Trophoblast cell (in vitro differentiated cells and primary cell): Measurements from ENCODE around the gene STK10.

Experiments used
- DNase-seq, 2 donors: peaks; one replicate each; pipeline ENCODE4 v3.0.0-alpha.2; 2016
- H2AFZ ChIP-seq: 2 replicates; pipeline ENCODE4 v1.6.1; 2013; ENCODE audit warnings: low read length, moderate library complexity, mild to moderate bottlenecking; ENCODE audit not compliant: insufficient read depth, poor library complexity
- H2AK5ac ChIP-seq: 2 replicates; pipeline ENCODE4 v1.6.1; 2013; ENCODE audit warnings: mild to moderate bottlenecking, low read length
- H2BK120ac ChIP-seq: 2 replicates; pipeline ENCODE4 v1.6.1; 2013; ENCODE audit warnings: low read length, mild to moderate bottlenecking, moderate library complexity; ENCODE audit not compliant: insufficient read depth, poor library complexity
- H2BK12ac ChIP-seq: 2 replicates; pipeline ENCODE4 v1.6.1; 2013; ENCODE audit warnings: mild to moderate bottlenecking, low read length, moderate library complexity
- H2BK5ac ChIP-seq: 2 replicates; pipeline ENCODE4 v1.6.1; 2013; ENCODE audit warnings: low read length, low read depth, moderate library complexity, mild to moderate bottlenecking; ENCODE audit not compliant: poor library complexity
- H3K14ac ChIP-seq: 2 replicates; pipeline ENCODE4 v1.6.1; 2013; ENCODE audit warnings: mild to moderate bottlenecking, low read length
- H3K18ac ChIP-seq: 2 replicates; pipeline ENCODE4 v1.6.1; 2013; ENCODE audit warnings: mild to moderate bottlenecking, low read length
- H3K23ac ChIP-seq: 2 replicates; pipeline ENCODE4 v1.6.1; 2013; ENCODE audit warnings: low read length
- H3K27ac ChIP-seq: 2 replicates; pipeline ENCODE4 v1.5.1; 2013; ENCODE audit warnings: low read depth, mild to moderate bottlenecking, inconsistent platforms, low read length, moderate library complexity
- H3K27me3 ChIP-seq: 2 replicates; pipeline ENCODE4 v1.6.1; 2013; ENCODE audit warnings: inconsistent platforms, mild to moderate bottlenecking, low read length, moderate library complexity; ENCODE audit not compliant: insufficient read depth
- H3K36me3 ChIP-seq, 2 experiments: 1 replicate in 1 of 2; 2 replicates in 1 of 2; pipeline ENCODE4 v1.6.1; 2013; ENCODE audit warnings: low read length in 2 of 2, mild to moderate bottlenecking in 2 of 2, moderate library complexity in 1 of 2; ENCODE audit not compliant: insufficient read depth in 2 of 2, control insufficient read depth in 1 of 2
- H3K4ac ChIP-seq: 2 replicates; pipeline ENCODE4 v1.6.1; 2013; ENCODE audit warnings: low read depth, mild to moderate bottlenecking, low read length, moderate library complexity
- H3K4me1 ChIP-seq, 2 experiments: 1 replicate in 1 of 2; 2 replicates in 1 of 2; pipeline ENCODE4 v1.6.1; 2013; ENCODE audit warnings: low read length in 2 of 2, mild to moderate bottlenecking in 2 of 2, moderate library complexity in 1 of 2; ENCODE audit not compliant: insufficient read depth in 2 of 2, control insufficient read depth in 1 of 2
- H3K4me2 ChIP-seq: 2 replicates; pipeline ENCODE4 v1.6.1; 2013; ENCODE audit warnings: inconsistent platforms, mild to moderate bottlenecking, low read length, moderate library complexity
- H3K4me3 ChIP-seq: 2 replicates; pipeline ENCODE4 v1.5.1; 2013; ENCODE audit warnings: mild to moderate bottlenecking, low read depth, low read length, inconsistent platforms
- H3K79me1 ChIP-seq: one replicate; pipeline ENCODE4 v1.6.1; 2013; ENCODE audit warnings: low read length
- H3K79me2 ChIP-seq: 2 replicates; pipeline ENCODE4 v1.6.1; 2013; ENCODE audit warnings: low read length, mild to moderate bottlenecking; ENCODE audit not compliant: control insufficient read depth, insufficient read depth, poor library complexity
- H3K9ac ChIP-seq: 2 replicates; pipeline ENCODE4 v1.6.1; 2013; ENCODE audit warnings: mild to moderate bottlenecking, low read length
- H3K9me3 ChIP-seq: 2 replicates; pipeline ENCODE4 v1.6.1; 2013; ENCODE audit warnings: low read depth, mild to moderate bottlenecking, control low read depth, inconsistent platforms, low read length; ENCODE audit not compliant: insufficient read depth
- H4K12ac ChIP-seq: 2 replicates; pipeline ENCODE4 v1.6.1; 2013; ENCODE audit warnings: low read depth, mild to moderate bottlenecking, low read length, moderate library complexity
- H4K8ac ChIP-seq: 2 replicates; pipeline ENCODE4 v1.6.1; 2013; ENCODE audit warnings: low read depth, mild to moderate bottlenecking, low read length, moderate library complexity
- H4K91ac ChIP-seq: one replicate; pipeline ENCODE4 v1.6.1; 2013; ENCODE audit warnings: low read depth, mild to moderate bottlenecking, low read length, moderate library complexity
- WGBS: extraction: QIAGEN DNeasy Blood & Tissue Kit; methylation state at CpG from one replicate; pipeline ENCODE4 v1.1.7; 2013; ENCODE audit warnings: missing lambda C conversion rate; ENCODE audit not compliant: insufficient read length, insufficient coverage; ENCODE audit errors: extremely low coverage; 5-methylcytosine and 5-hydroxymethylcytosine counted together

The STK10 gene

GRCh38 chr5:172010278-172010677 is 177.7 kb downstream of the STK10 start:
- WGBS = no CpG with 5 or more reads among the region's 2 CpGs

GRCh38 chr5:172009536-172010270 is 178.3 kb downstream of the STK10 start:
- H3K36me3 ChIP-seq = no peaks in the 10 kb centered on the region
- H4K8ac ChIP-seq = no peak overlapping the region
- no peak overlapping the region for H3K27ac ChIP-seq
- no peak overlapping the region for H3K4me3 ChIP-seq
- H2BK5ac ChIP-seq = no peak overlapping the region
- H3K79me2 ChIP-seq = peaks cover 16% of the 10 kb centered on the region
- no peaks in the 10 kb centered on the region for H3K9me3 ChIP-seq
- peaks cover 14% of the 10 kb centered on the region for H3K79me1 ChIP-seq
- WGBS = no CpG with 5 or more reads among the region's 5 CpGs
- no peak overlapping the region for H2AFZ ChIP-seq
- no peak overlapping the region for H3K18ac ChIP-seq
- H4K12ac ChIP-seq = no peak overlapping the region
- no peak overlapping the region for H3K4ac ChIP-seq
- H2BK120ac ChIP-seq = no peak overlapping the region
- H3K27me3 ChIP-seq = no peaks in the 10 kb centered on the region
- H3K23ac ChIP-seq = no peak overlapping the region
- peak; percentile 92 to 98 for DNase-seq
- peaks cover 3 to 11% of the 10 kb centered on the region in 2 experiments for H3K4me1 ChIP-seq
- no peak overlapping the region for H3K4me2 ChIP-seq
- H2AK5ac ChIP-seq = no peak overlapping the region
- no peak overlapping the region for H3K14ac ChIP-seq
- no peak overlapping the region for H2BK12ac ChIP-seq
- no peak overlapping the region for H3K9ac ChIP-seq
- no peak overlapping the region for H4K91ac ChIP-seq

More at GRCh38 chr5:172010278-172010677, 177.7 kb downstream of the STK10 start:
- Histone ChIP-seq H3K79me2 (peaks cover 13% of the 10 kb centered on the region), H2BK5ac (no peak overlapping the region), H2AK5ac (no peak overlapping the region), H3K4me3 (no peak overlapping the region), H3K79me1 (peaks cover 14% of the 10 kb centered on the region), H4K8ac (no peak overlapping the region), H2BK12ac (no peak overlapping the region), H3K36me3 (no peaks in the 10 kb centered on the region), H2AFZ (no peak overlapping the region), H3K23ac (no peak overlapping the region), H4K91ac (no peak overlapping the region), H3K4me2 (no peak overlapping the region), H3K27ac (no peak overlapping the region), H3K4ac (no peak overlapping the region), H3K9ac (no peak overlapping the region), H3K27me3 (no peaks in the 10 kb centered on the region), H3K14ac (no peak overlapping the region), H2BK120ac (no peak overlapping the region), H3K4me1 (peaks cover 3 to 7% of the 10 kb centered on the region in 2 experiments), H3K18ac (no peak overlapping the region), H3K9me3 (no peaks in the 10 kb centered on the region), H4K12ac (no peak overlapping the region)
- DNase-seq = no peak

GRCh38 chr5:172008689-172009141 is 179.3 kb downstream of the STK10 start:
- no CpG with 5 or more reads among the region's 6 CpGs for WGBS
- H3K36me3 ChIP-seq = no peaks in the 10 kb centered on the region

GRCh38 chr5:172008111-172008455 is 179.9 kb downstream of the STK10 start:
- Histone ChIP-seq H2AFZ (no peak overlapping the region), H2BK5ac (no peak overlapping the region), H3K4me1 (peaks cover 3 to 11% of the 10 kb centered on the region in 2 experiments), H4K8ac (no peak overlapping the region), H3K27ac (no peak overlapping the region), H3K4me2 (no peak overlapping the region), H4K91ac (no peak overlapping the region), H3K23ac (no peak overlapping the region), H3K79me2 (peaks cover 16% of the 10 kb centered on the region), H3K36me3 (no peaks in the 10 kb centered on the region), H2AK5ac (no peak overlapping the region), H3K4me3 (no peak overlapping the region), H3K79me1 (peaks cover 14% of the 10 kb centered on the region), H3K9me3 (no peaks in the 10 kb centered on the region), H2BK120ac (no peak overlapping the region), H3K27me3 (no peaks in the 10 kb centered on the region), H4K12ac (no peak overlapping the region), H3K4ac (no peak overlapping the region), H3K9ac (no peak overlapping the region), H2BK12ac (no peak overlapping the region), H3K18ac (no peak overlapping the region), H3K14ac (no peak overlapping the region)
- no peak for DNase-seq
- no CpG with 5 or more reads among the region's 3 CpGs for WGBS

More at GRCh38 chr5:172008689-172009141, 179.3 kb downstream of the STK10 start:
- Histone ChIP-seq H3K79me2 (peaks cover 16% of the 10 kb centered on the region), H3K14ac (no peak overlapping the region), H3K4ac (no peak overlapping the region), H3K9ac (no peak overlapping the region), H3K9me3 (no peaks in the 10 kb centered on the region), H3K27me3 (no peaks in the 10 kb centered on the region), H2BK12ac (no peak overlapping the region), H2BK120ac (no peak overlapping the region), H3K4me3 (no peak overlapping the region), H2AK5ac (no peak overlapping the region), H3K4me1 (peaks cover 3 to 11% of the 10 kb centered on the region in 2 experiments), H4K8ac (no peak overlapping the region), H4K12ac (no peak overlapping the region), H3K4me2 (no peak overlapping the region), H4K91ac (no peak overlapping the region), H2BK5ac (no peak overlapping the region), H3K23ac (no peak overlapping the region), H3K18ac (no peak overlapping the region), H3K27ac (no peak overlapping the region), H2AFZ (no peak overlapping the region), H3K79me1 (peaks cover 14% of the 10 kb centered on the region)
- no peak for DNase-seq
